CD4-positive, alpha-beta T cell treated with Interleukin-15 for 4 hours (primary cell): ENCODE measurements around the gene ZNF557.
"Not testable (repeated sequence)": the region's sequence is repeated elsewhere in the genome, so short reads cannot be mapped to it uniquely, and the experiment has no call there.

Experiments used
- DNase-seq: peaks from one replicate; pipeline ENCODE4 v3.0.0-alpha.2; 2020; ENCODE audit warnings: low spot score

The ZNF557 gene

GRCh38 chr19:7069042-7069903, at the start of gene ZNF557:
TSS of gene ZNF557 (plus strand) at chr19:7069703. CDS start at chr19:7075075, 5,372 bp downstream.
- peak; percentile 98 for DNase-seq

- DNase-seq = not testable (repeated sequence)
These were observed 48.2 kb upstream of the ZNF557 start, which contains the start of gene MBD3L2B for GRCh38 chr19:7021331-7021730. TSS of gene MBD3L2B (minus strand) at chr19:7021431. CDS start at chr19:7021397, 34 bp downstream.

GRCh38 chr19:7028790-7029189, 40.7 kb upstream of the ZNF557 start:
- not testable (repeated sequence) for DNase-seq

GRCh38 chr19:7030278-7030677, 39.2 kb upstream of the ZNF557 start, which contains the start of gene MBD3L5:
TSS of gene MBD3L5 (plus strand) at chr19:7030578. CDS start at chr19:7030612, 34 bp downstream.
- not testable (repeated sequence) for DNase-seq

GRCh38 chr19:7040079-7040478, 29.4 kb upstream of the ZNF557 start, which contains the start of gene MBD3L4:
TSS of gene MBD3L4 (minus strand) at chr19:7040179. CDS start at chr19:7040144, 35 bp downstream.
- not testable (repeated sequence) for DNase-seq

GRCh38 chr19:7041563-7041962, 27.9 kb upstream of the ZNF557 start:
- not testable (repeated sequence) for DNase-seq

- DNase-seq = not testable (repeated sequence)
These were observed 20.5 kb upstream of the ZNF557 start, which contains the start of gene MBD3L2 for GRCh38 chr19:7049021-7049420. TSS of gene MBD3L2 (plus strand) at chr19:7049321. CDS start at chr19:7049374, 53 bp downstream.

GRCh38 chr19:7051421-7051820, 18.1 kb upstream of the ZNF557 start:
- DNase-seq = not testable (repeated sequence)

GRCh38 chr19:7052896-7053295, 16.6 kb upstream of the ZNF557 start:
- DNase-seq = not testable (repeated sequence)

- DNase-seq = not testable (repeated sequence)
These were observed 14.7 kb upstream of the ZNF557 start for GRCh38 chr19:7054635-7055368.

GRCh38 chr19:7055679-7056078, 13.8 kb upstream of the ZNF557 start:
- DNase-seq = not testable (repeated sequence)

GRCh38 chr19:7056371-7056770, 13.1 kb upstream of the ZNF557 start:
- not testable (repeated sequence) for DNase-seq

- not testable (repeated sequence) for DNase-seq
These were observed 10.9 kb upstream of the ZNF557 start, which contains the start of gene MBD3L3 for GRCh38 chr19:7058576-7058975. TSS of gene MBD3L3 (minus strand) at chr19:7058676. CDS start at chr19:7058605, 71 bp downstream.

- not testable (repeated sequence) for DNase-seq
These were observed 9.5 kb upstream of the ZNF557 start for GRCh38 chr19:7059977-7060376.

- no peak for DNase-seq
These were observed 6.2 kb upstream of the ZNF557 start for GRCh38 chr19:7063339-7063738.

GRCh38 chr19:7063764-7064418, 5.6 kb upstream of the ZNF557 start:
- no peak for DNase-seq

- DNase-seq = not testable (repeated sequence)
These were observed 2.4 kb upstream of the ZNF557 start for GRCh38 chr19:7067122-7067521.

GRCh38 chr19:7067716-7068115, 1.8 kb upstream of the ZNF557 start:
- DNase-seq = no peak

- DNase-seq = no peak
These were observed 904 bp upstream of the ZNF557 start for GRCh38 chr19:7068599-7068998.

- DNase-seq = peak; percentile 14
These were observed 362 bp downstream of the ZNF557 start for GRCh38 chr19:7069904-7070226.

GRCh38 chr19:7072541-7072940, 3.0 kb downstream of the ZNF557 start:
- DNase-seq = no peak
